ENCODE results near the gene ST3GAL5.
"Not testable (repeated sequence)": the region's sequence is repeated elsewhere in the genome, so short reads cannot be mapped to it uniquely, and the experiment has no call there.

Gene ST3GAL5

GRCh38 chr2:85888684-85889626, at the start of gene ST3GAL5:
TSS of gene ST3GAL5 (minus strand) at chr2:85888990. CDS start at chr2:85888905, 85 bp downstream.
- DNase-seq = peak; percentile 79

GRCh38 chr2:85938456-85938855, 49.7 kb upstream of the ST3GAL5 start:
- no peak for DNase-seq

GRCh38 chr2:85937069-85937439, 48.3 kb upstream of the ST3GAL5 start:
- no peak for DNase-seq

- no peak for DNase-seq
These were observed 47.8 kb upstream of the ST3GAL5 start for GRCh38 chr2:85936421-85937068.

- peak; percentile 73 for DNase-seq
These were observed 47.0 kb upstream of the ST3GAL5 start for GRCh38 chr2:85935746-85936208.

- DNase-seq = peak; percentile 38
These were observed 46.5 kb upstream of the ST3GAL5 start for GRCh38 chr2:85935170-85935745.

- DNase-seq = no peak
These were observed 45.2 kb upstream of the ST3GAL5 start for GRCh38 chr2:85933753-85934594.

- DNase-seq = not testable (repeated sequence)
These were observed 42.4 kb upstream of the ST3GAL5 start for GRCh38 chr2:85931151-85931550.

- no peak for DNase-seq
These were observed 41.6 kb upstream of the ST3GAL5 start for GRCh38 chr2:85930129-85931124.

- DNase-seq = no peak
These were observed 40.6 kb upstream of the ST3GAL5 start for GRCh38 chr2:85929096-85930050.

GRCh38 chr2:85926931-85927661, 38.3 kb upstream of the ST3GAL5 start:
- DNase-seq = no peak

GRCh38 chr2:85926526-85926925, 37.7 kb upstream of the ST3GAL5 start:
- no peak for DNase-seq

GRCh38 chr2:85925216-85925671, 36.5 kb upstream of the ST3GAL5 start:
- no peak for DNase-seq

GRCh38 chr2:85924522-85924921, 35.7 kb upstream of the ST3GAL5 start:
- no peak for DNase-seq

GRCh38 chr2:85922199-85922598, 33.4 kb upstream of the ST3GAL5 start:
- no peak for DNase-seq

- DNase-seq = no peak
These were observed 32.9 kb upstream of the ST3GAL5 start for GRCh38 chr2:85921659-85922058.

- peak; percentile 46 for DNase-seq
These were observed 32.2 kb upstream of the ST3GAL5 start for GRCh38 chr2:85920810-85921545.
